Measurements from ENCODE around the gene OR6C76.

OR6C76 gene

DNA sequence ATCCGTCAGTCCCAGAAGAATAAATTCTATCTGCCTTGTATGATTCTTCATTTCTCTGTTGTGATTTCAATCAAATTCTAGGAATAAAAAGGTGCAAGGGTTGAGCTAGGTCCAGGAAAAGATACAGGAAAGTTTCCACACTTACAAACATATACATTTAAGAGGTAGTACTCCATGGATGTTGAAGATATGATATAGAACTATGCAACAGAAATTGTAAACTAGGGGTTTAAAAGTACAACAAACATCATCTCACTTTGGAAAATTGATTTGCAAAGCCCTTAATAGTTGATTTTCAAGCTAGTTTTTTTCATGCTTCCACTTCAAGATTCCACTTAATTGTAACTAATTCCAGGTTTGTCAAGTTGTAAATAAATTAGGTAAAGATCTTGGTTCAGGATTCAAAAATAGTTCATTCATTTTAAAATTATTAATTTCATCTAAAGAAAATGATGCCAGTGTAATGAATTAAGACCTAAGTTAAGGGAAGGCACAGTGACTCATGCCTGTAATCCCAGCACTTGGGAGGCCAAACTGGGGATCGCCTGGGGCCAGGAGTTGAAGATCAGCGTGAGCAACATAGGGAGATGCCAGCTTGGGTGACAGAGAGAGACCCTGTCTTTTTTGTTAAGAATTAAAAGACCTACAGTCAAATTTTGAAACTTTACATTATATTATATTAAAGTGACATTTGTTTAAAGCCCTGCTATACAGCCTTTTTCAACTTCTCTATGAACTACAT, 44.2 kb downstream of the OR6C76 start, which contains the start of gene OR6C70:
TSS of gene OR6C70 (minus strand) at position 51 of the 742 bp plus-strand sequence. CDS start at position 51, 0 bp downstream.
- no peak for DNase-seq

DNA sequence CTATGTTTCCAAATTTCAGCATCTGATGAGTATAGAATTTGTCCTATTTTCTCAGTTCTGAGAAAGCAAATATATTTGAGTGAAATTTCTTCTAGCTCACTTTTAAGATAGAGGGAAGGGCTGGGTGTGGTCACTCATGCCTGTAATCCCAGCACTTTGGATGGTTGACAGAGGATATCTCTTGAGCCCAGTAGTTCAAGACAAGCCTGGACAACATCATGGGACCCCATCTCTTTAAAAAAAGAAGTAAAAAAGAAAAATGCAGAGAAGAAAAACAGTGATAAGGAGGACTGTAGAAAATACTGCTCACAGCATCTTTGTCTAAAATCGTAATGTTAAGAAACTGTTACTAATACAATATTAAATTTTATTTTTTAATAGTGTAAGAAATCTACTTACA, 46.2 kb downstream of the OR6C76 start:
- DNase-seq, result no peak
